GM19452 (cell line): ENCODE data around the gene KAZN.

Source experiments
- ATAC-seq: cut with Tn5 transposase; IDR thresholded peaks from one replicate; pipeline ENCODE4 v1.9.1; 2021; ENCODE audit not compliant: unreplicated experiment

KAZN gene

GRCh38 chr1:14875524-14876509, 277.3 kb downstream of the KAZN start:
- ATAC-seq: no peak

- ATAC-seq: no peak
Observed at GRCh38 chr1:14876747-14877146, 278.3 kb downstream of the KAZN start.

GRCh38 chr1:14877224-14877623, 278.7 kb downstream of the KAZN start:
- no peak for ATAC-seq

- no peak for ATAC-seq
Observed at GRCh38 chr1:14878124-14878523, 279.6 kb downstream of the KAZN start.

GRCh38 chr1:14878951-14879350, 280.5 kb downstream of the KAZN start:
- ATAC-seq: no peak

- ATAC-seq: no peak
Observed at GRCh38 chr1:14880456-14881316, 282.2 kb downstream of the KAZN start.

GRCh38 chr1:14881775-14882672, 283.5 kb downstream of the KAZN start:
- ATAC-seq: no peak

- no peak for ATAC-seq
Observed at GRCh38 chr1:14884614-14885175, 286.2 kb downstream of the KAZN start.

- no peak for ATAC-seq
Observed at GRCh38 chr1:14887044-14887566, 288.6 kb downstream of the KAZN start.

GRCh38 chr1:14887764-14888350, 289.4 kb downstream of the KAZN start:
- no peak for ATAC-seq

GRCh38 chr1:14888374-14888773, 289.9 kb downstream of the KAZN start:
- no peak for ATAC-seq

GRCh38 chr1:14889825-14890440, 291.4 kb downstream of the KAZN start:
- no peak for ATAC-seq

GRCh38 chr1:14891991-14892390, 293.5 kb downstream of the KAZN start:
- ATAC-seq: no peak

GRCh38 chr1:14894811-14895560, 296.5 kb downstream of the KAZN start:
- ATAC-seq: no peak

GRCh38 chr1:14895727-14896126, 297.2 kb downstream of the KAZN start:
- ATAC-seq: no peak

GRCh38 chr1:14896381-14897079, 298.0 kb downstream of the KAZN start:
- no peak for ATAC-seq

GRCh38 chr1:14897080-14897449, 298.6 kb downstream of the KAZN start:
- ATAC-seq: no peak

- ATAC-seq: no peak
Observed at GRCh38 chr1:14897547-14897946, 299.1 kb downstream of the KAZN start.
